ENCODE data around the gene MEIOC. TPM values are rescaled to one million over a fixed set of nuclear protein-coding genes. Genes with fewer than 3 reads are reported as not detected.

Gene MEIOC
- total and polyA plus RNA-seq, 9 of the 15 experiments (the other 6 are each of a cell fraction or from before 2014, with no cell fraction given) = 0.04 to 0.23 (median 0.06) TPM; not detected in 5

- TF ChIP-seq SRSF9 (IDR thresholded peaks at IDR 0.05; ENCODE audit: borderline replicate concordance, low read depth, low read length) (no peak), MAZ (CRISPR knock-in tag; conservative IDR thresholded peaks at IDR 0.05 in 1 of 2, IDR thresholded peaks at IDR 0.05 in 1 of 2) (no peak), ZNF449 (CRISPR knock-in tag; IDR thresholded peaks at IDR 0.05) (no peak), GTF3C2 (IDR thresholded peaks at IDR 0.05; ENCODE audit: borderline replicate concordance, extremely low read depth, insufficient read length) (no peak), KDM2B (CRISPR knock-in tag; IDR thresholded peaks at IDR 0.05) (no peak), SIN3B (IDR thresholded peaks at IDR 0.05; ENCODE audit: low read depth) (no peak), ILK (tag; IDR thresholded peaks at IDR 0.05; ENCODE audit: borderline replicate concordance, low read depth) (no peak), HOMEZ (CRISPR knock-in tag; IDR thresholded peaks at IDR 0.05) (no peak), CUX1 (CRISPR knock-in tag; IDR thresholded peaks at IDR 0.05) (no peak), HLTF (IDR thresholded peaks at IDR 0.05) (0 out of 2 replicates have a peak, but pooled peaks have one; percentile 22)
Measured at GRCh38 chr17:44707755-44708400, 51.6 kb downstream of the MEIOC start (continued).

Data from K562 (cell line).